Chondrocyte (in vitro differentiated cells): ENCODE measurements around the gene COBLL1. TPM values are rescaled to one million over a fixed set of nuclear protein-coding genes. Genes with fewer than 3 reads are reported as not detected.
"Not testable (repeated sequence)": the region's sequence is repeated elsewhere in the genome, so short reads cannot be mapped to it uniquely, and the experiment has no call there.

ENCODE experiments used
- DNase-seq: peaks from one replicate; pipeline ENCODE4 v3.0.0; 2021; ENCODE audit warnings: mixed read lengths, low spot score
- H3K27ac Mint-ChIP-seq: one replicate; pipeline ENCODE4 v1.8.0; 2021; ENCODE audit warnings: mild to moderate bottlenecking, moderate library complexity, mixed read lengths; ENCODE audit not compliant: unreplicated experiment
- H3K27me3 Mint-ChIP-seq: 2 replicates; pipeline ENCODE4 v1.8.0; 2021; ENCODE audit warnings: low read depth, mixed read lengths
- H3K36me3 Mint-ChIP-seq: 2 replicates; pipeline ENCODE4 v1.8.0; 2021; ENCODE audit warnings: low read depth, mixed read lengths
- H3K4me1 Mint-ChIP-seq: 2 replicates; pipeline ENCODE4 v1.8.0; 2021; ENCODE audit warnings: low read depth, mild to moderate bottlenecking, mixed read lengths
- H3K4me3 Mint-ChIP-seq: one replicate; pipeline ENCODE4 v1.8.0; 2021; ENCODE audit warnings: mild to moderate bottlenecking, moderate library complexity, mixed read lengths; ENCODE audit not compliant: unreplicated experiment
- H3K9me3 Mint-ChIP-seq: 2 replicates; pipeline ENCODE4 v1.8.0; 2021; ENCODE audit warnings: low read depth, mixed read lengths
- total RNA-seq: library from RNA; stranded (reverse); gene quantifications from 3 replicates; pipeline ENCODE4 v1.2.1, GENCODE V29; 2021
- TF ChIP-seq, protein P1 (sequence below): fragments of 200-600 bp; sonication (generic); IDR thresholded peaks from 2 replicates; pipeline ENCODE4 v1.5.0; 2021; ENCODE audit warnings: antibody characterized with exemption, mild to moderate bottlenecking, moderate library complexity

Gene COBLL1
- total RNA-seq, 1 donor from 2014 or later: 43.7 TPM

- no peaks in the 10 kb centered on the region for H3K36me3 Mint-ChIP-seq
- no peaks in the 10 kb centered on the region for H3K27me3 Mint-ChIP-seq
- no peak overlapping the region for H3K4me3 Mint-ChIP-seq
- peaks cover 4% of the 10 kb centered on the region for H3K4me1 Mint-ChIP-seq
- DNase-seq: no peak
- TF ChIP-seq, protein P1, sequence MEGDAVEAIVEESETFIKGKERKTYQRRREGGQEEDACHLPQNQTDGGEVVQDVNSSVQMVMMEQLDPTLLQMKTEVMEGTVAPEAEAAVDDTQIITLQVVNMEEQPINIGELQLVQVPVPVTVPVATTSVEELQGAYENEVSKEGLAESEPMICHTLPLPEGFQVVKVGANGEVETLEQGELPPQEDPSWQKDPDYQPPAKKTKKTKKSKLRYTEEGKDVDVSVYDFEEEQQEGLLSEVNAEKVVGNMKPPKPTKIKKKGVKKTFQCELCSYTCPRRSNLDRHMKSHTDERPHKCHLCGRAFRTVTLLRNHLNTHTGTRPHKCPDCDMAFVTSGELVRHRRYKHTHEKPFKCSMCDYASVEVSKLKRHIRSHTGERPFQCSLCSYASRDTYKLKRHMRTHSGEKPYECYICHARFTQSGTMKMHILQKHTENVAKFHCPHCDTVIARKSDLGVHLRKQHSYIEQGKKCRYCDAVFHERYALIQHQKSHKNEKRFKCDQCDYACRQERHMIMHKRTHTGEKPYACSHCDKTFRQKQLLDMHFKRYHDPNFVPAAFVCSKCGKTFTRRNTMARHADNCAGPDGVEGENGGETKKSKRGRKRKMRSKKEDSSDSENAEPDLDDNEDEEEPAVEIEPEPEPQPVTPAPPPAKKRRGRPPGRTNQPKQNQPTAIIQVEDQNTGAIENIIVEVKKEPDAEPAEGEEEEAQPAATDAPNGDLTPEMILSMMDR: no peak
- no peak overlapping the region for H3K27ac Mint-ChIP-seq
- H3K9me3 Mint-ChIP-seq: no peaks in the 10 kb centered on the region
Measured at GRCh38 chr2:164873210-164873908, 31.7 kb upstream of the COBLL1 start.

DNA sequence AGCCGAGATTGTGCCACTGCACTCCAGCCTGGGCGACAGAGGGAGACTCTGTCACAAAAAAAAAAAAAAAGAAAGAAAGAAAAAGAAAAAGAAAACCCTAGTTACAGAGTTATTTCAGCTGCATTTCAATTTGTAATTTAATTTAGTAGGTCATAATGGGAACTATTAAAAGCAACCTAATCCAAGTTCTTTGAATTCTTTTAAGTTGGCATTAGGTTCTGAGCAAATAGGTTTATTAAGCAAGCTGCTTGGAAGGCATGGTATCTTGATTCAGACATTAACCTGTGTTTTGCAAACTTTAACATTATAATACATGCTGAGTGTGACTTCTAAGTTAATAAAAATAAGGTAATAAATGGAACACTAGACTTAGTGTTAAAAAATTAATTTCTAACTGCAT is 29.8 kb upstream of the COBLL1 start:
- no peaks in the 10 kb centered on the region for H3K9me3 Mint-ChIP-seq
- no peaks in the 10 kb centered on the region for H3K27me3 Mint-ChIP-seq
- TF ChIP-seq, protein P1: no peak
- peaks cover 6% of the 10 kb centered on the region for H3K4me1 Mint-ChIP-seq
- H3K36me3 Mint-ChIP-seq: no peaks in the 10 kb centered on the region
- H3K27ac Mint-ChIP-seq: no peak overlapping the region
- no peak for DNase-seq
- H3K4me3 Mint-ChIP-seq: no peak overlapping the region

- H3K27ac Mint-ChIP-seq: no peak overlapping the region
- H3K36me3 Mint-ChIP-seq: no peaks in the 10 kb centered on the region
Measured at GRCh38 chr2:164869420-164869772, 27.8 kb upstream of the COBLL1 start.

DNA sequence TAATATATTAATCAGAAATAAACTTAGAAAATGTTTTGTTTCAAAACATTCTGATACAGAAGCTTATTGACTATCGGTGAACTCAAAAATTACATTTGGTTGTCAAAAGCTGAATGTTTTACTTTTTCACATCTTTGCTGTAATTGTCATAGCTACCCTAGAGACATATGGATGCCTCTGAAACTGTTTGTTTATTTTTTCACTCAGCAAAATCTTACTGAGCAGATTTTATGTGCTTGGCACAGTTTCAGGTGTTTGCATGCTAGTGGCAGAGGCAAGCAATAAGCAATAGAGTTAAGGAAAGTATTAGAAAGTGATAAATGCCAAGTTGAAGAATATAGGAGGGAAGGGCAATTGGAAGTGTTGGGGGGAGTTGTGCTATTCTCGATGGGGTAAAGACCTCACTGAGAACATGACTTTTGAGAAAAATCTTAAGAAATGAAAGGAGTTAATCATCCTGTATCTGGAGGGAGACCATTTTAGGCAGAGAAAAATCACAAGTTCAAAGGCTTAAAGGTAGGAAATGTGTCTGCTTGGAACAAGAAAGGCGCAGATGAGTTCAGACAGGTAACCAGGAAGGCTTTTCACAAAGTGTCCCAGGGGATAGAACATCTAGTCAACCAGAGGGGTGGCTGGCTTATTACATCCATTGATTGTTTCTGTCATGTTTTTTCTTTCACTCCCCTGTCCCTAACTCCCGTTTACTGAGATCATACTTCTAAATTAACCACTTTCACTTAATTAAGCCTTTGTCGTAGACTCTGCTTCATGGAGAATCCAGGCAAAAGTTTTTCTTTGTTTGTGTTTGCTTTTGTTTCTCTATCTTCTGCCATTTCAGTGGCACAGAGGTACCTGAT is 27.2 kb upstream of the COBLL1 start:
- Mint-ChIP-seq H3K36me3 (no peaks in the 10 kb centered on the region), H3K27ac (no peak overlapping the region), H3K4me1 (peaks cover 6% of the 10 kb centered on the region), H3K4me3 (no peak overlapping the region), H3K27me3 (no peaks in the 10 kb centered on the region), H3K9me3 (no peaks in the 10 kb centered on the region)
- DNase-seq: no peak
- TF ChIP-seq, protein P1: no peak

More at GRCh38 chr2:164869420-164869772, 27.8 kb upstream of the COBLL1 start:
- Mint-ChIP-seq H3K9me3 (no peaks in the 10 kb centered on the region), H3K4me1 (peaks cover 6% of the 10 kb centered on the region), H3K27me3 (no peaks in the 10 kb centered on the region), H3K4me3 (no peak overlapping the region)
- TF ChIP-seq, protein P1: no peak
- DNase-seq: no peak

DNA sequence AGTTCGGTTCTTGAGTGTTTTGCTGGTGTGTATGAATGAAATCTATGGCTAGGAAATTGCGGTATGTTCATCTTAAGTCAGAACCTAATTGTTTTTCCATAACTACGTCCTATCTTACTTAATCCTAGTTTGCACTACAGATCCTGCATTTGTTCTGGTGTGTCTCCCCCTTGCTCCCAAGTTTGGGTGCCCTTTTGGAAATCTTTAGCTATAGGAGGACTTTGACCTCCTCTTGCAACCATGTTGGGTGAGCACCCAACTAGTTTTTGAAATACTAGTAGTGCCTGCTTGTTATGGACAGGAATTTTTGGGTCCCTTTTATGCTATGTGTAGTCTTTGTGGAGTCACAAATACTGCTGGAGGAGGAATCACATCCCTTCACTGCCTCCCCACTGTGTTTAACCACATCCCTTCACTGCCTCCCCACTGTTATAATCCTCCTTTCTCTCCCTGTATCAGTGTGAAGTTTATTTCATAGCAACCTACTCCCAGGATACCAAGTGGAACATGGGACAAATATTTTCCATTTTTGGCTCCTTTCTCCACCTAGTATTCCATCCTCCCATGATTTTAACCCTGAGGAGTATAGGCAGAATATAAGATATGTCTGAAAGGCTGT is 26.3 kb upstream of the COBLL1 start:
- TF ChIP-seq, protein P1: no peak
- H3K27ac Mint-ChIP-seq: no peak overlapping the region
- H3K4me3 Mint-ChIP-seq: no peak overlapping the region
- DNase-seq: no peak
- H3K36me3 Mint-ChIP-seq: no peaks in the 10 kb centered on the region
- no peaks in the 10 kb centered on the region for H3K27me3 Mint-ChIP-seq
- peaks cover 6% of the 10 kb centered on the region for H3K4me1 Mint-ChIP-seq
- no peaks in the 10 kb centered on the region for H3K9me3 Mint-ChIP-seq

DNA sequence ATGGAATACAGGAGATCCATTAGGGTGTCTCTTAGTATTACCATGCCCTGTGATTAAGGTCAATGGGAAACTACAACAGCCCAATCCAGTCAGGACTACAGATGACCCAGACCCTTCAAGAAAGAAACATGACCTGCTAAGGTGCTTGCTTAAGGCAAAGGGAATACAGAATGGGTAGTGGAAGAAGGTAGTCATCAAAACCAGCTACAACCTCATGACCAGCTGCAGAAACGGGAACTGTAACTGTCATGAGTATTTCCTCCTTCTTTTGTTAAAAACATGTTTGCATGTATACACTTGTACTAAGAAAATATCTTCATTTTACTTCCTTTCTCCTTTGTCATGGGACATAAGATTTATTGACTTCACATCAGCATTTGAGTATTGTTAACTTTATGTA is 24.8 kb upstream of the COBLL1 start:
- not testable (repeated sequence) for H3K4me1 Mint-ChIP-seq, H3K9me3 Mint-ChIP-seq, DNase-seq, H3K36me3 Mint-ChIP-seq, H3K4me3 Mint-ChIP-seq, H3K27ac Mint-ChIP-seq, H3K27me3 Mint-ChIP-seq
